WTC11 (cell line): ENCODE data around the gene FGFBP2.

Experiments
- CREB1 ChIP-seq: sonication (generic); formaldehyde crosslinking; IDR thresholded peaks from 2 replicates; pipeline ENCODE4 v1.8.0; 2023; ENCODE audit warnings: mild to moderate bottlenecking, missing genetic modification reagents
- CTCF ChIP-seq: fragments of 200-600 bp; IDR thresholded peaks from 2 replicates; pipeline ENCODE4 v1.8.0; 2022; ENCODE audit warnings: antibody characterized with exemption
- GRHL2 ChIP-seq: fragments of 250-450 bp; sonication (Bioruptor Pico); IDR thresholded peaks from 2 replicates; pipeline ENCODE4 v1.8.0; 2022; ENCODE audit warnings: mild to moderate bottlenecking, moderate library complexity; ENCODE audit not compliant: insufficient replicate concordance, severe bottlenecking
- HMGXB4 ChIP-seq: sonication (generic); formaldehyde crosslinking; IDR thresholded peaks from 2 replicates; pipeline ENCODE4 v1.8.1; 2023; ENCODE audit warnings: mild to moderate bottlenecking, moderate library complexity, missing genetic modification reagents
- IRF2 ChIP-seq: sonication (generic); formaldehyde crosslinking; IDR thresholded peaks from 2 replicates; pipeline ENCODE4 v1.8.0; 2022; ENCODE audit warnings: low read depth, missing genetic modification reagents, borderline replicate concordance
- MYBL2 ChIP-seq: sonication (generic); formaldehyde crosslinking; IDR thresholded peaks from 2 replicates; pipeline ENCODE4 v1.8.1; 2023; ENCODE audit warnings: mild to moderate bottlenecking, moderate library complexity, missing genetic modification reagents
- PREB ChIP-seq: sonication (generic); formaldehyde crosslinking; IDR thresholded peaks from 2 replicates; pipeline ENCODE4 v1.8.1; 2022; ENCODE audit warnings: mild to moderate bottlenecking, missing genetic modification reagents, moderate library complexity, borderline replicate concordance
- SP1 ChIP-seq: sonication (generic); formaldehyde crosslinking; conservative IDR thresholded peaks from 2 replicates; pipeline ENCODE4 v1.8.1; 2022; ENCODE audit warnings: missing genetic modification reagents
- TCF7 ChIP-seq: sonication (generic); formaldehyde crosslinking; IDR thresholded peaks from 2 replicates; pipeline ENCODE4 v1.8.0; 2022; ENCODE audit warnings: mild to moderate bottlenecking, low read depth, missing genetic modification reagents, moderate library complexity
- ZBTB21 ChIP-seq: sonication (generic); formaldehyde crosslinking; IDR thresholded peaks from 2 replicates; pipeline ENCODE4 v1.8.1; 2023; ENCODE audit warnings: mild to moderate bottlenecking, missing genetic modification reagents, borderline replicate concordance
- ZNF138 ChIP-seq: sonication (generic); formaldehyde crosslinking; conservative IDR thresholded peaks from 2 replicates; pipeline ENCODE4 v1.8.1; 2022; ENCODE audit warnings: mild to moderate bottlenecking, moderate library complexity, missing genetic modification reagents
- ZNF232 ChIP-seq: sonication (generic); formaldehyde crosslinking; IDR thresholded peaks from 2 replicates; pipeline ENCODE4 v1.8.0; 2022; ENCODE audit warnings: mild to moderate bottlenecking, missing genetic modification reagents

GRCh38 chr4:16001484-16001858, 38.5 kb upstream of the FGFBP2 start:
- TF ChIP-seq CREB1 (CRISPR knock-in tag) (no peak), IRF2 (CRISPR knock-in tag) (no peak), CTCF (peak; percentile 71), SP1 (CRISPR knock-in tag) (no peak), MYBL2 (no peak), ZNF232 (CRISPR knock-in tag) (no peak), ZNF138 (CRISPR knock-in tag) (no peak), TCF7 (CRISPR knock-in tag) (no peak), HMGXB4 (CRISPR knock-in tag) (no peak), PREB (CRISPR knock-in tag) (no peak), GRHL2 (CRISPR knock-in tag) (no peak), ZBTB21 (CRISPR knock-in tag) (no peak)
